Subcutaneous preadipocyte (primary cell): Measurements from ENCODE around the gene TMEM44. TPM values are rescaled to one million over a fixed set of nuclear protein-coding genes. Genes with fewer than 3 reads are reported as not detected.

Experiments used
- small RNA-seq: library from RNA; depleted of rRNA; stranded (forward); fragments of <200 nt; gene quantifications from one replicate; pipeline ENCODE3, GENCODE V24; 2012
- total RNA-seq: library from RNA; depleted of rRNA; stranded (reverse); fragments of >200 nt; gene quantifications from 2 replicates; pipeline ENCODE4 v1.2.3, GENCODE V29; 2012

The TMEM44 gene, protein sequence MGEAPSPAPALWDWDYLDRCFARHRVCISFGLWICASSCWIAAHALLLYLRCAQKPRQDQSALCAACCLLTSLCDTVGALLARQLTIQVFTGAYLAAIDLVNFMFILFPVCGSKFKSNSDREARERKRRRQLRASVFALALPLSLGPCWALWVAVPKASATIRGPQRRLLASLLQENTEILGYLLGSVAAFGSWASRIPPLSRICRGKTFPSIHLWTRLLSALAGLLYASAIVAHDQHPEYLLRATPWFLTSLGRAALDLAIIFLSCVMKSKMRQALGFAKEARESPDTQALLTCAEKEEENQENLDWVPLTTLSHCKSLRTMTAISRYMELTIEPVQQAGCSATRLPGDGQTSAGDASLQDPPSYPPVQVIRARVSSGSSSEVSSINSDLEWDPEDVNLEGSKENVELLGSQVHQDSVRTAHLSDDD
- 8.1 and 20.3 TPM in 2 replicates for total RNA-seq

DNA sequence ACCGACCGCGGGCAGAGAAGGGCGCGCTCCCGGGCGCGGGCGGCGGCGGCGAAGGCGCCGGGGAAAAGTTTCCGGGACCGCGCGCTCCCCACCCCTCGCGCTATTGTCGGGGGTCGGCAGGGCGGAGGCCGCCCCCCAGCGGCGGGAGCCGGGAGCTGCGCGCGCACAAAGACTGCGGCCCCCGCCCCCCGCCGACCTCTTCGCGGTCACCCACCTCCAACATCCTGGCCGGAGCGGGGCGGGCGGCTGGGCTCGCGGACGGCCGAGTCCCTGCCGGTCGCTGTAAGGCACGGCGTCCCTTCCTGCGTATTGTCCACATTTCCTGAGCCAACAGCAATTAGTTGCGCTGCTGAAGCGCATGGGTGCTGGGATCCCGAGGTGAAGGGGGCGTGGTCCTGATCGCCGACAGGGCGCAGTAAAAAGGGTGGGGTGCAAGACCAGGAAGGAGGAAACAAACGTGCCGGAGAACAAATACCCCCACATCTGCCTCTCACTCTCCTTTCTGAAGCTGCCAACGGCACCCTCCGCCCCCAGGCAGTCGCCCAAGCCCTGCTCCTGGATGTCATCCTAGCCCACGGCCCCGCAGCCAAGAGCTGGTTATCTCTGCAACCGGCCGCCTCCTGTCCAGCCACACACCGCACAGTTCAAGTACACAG, at the start of gene TMEM44:
Gene TMEM44, minus strand, starts transcription at position 71 of the 656 bp plus-strand sequence. CDS start 204 bp downstream, outside the sequence.

DNA sequence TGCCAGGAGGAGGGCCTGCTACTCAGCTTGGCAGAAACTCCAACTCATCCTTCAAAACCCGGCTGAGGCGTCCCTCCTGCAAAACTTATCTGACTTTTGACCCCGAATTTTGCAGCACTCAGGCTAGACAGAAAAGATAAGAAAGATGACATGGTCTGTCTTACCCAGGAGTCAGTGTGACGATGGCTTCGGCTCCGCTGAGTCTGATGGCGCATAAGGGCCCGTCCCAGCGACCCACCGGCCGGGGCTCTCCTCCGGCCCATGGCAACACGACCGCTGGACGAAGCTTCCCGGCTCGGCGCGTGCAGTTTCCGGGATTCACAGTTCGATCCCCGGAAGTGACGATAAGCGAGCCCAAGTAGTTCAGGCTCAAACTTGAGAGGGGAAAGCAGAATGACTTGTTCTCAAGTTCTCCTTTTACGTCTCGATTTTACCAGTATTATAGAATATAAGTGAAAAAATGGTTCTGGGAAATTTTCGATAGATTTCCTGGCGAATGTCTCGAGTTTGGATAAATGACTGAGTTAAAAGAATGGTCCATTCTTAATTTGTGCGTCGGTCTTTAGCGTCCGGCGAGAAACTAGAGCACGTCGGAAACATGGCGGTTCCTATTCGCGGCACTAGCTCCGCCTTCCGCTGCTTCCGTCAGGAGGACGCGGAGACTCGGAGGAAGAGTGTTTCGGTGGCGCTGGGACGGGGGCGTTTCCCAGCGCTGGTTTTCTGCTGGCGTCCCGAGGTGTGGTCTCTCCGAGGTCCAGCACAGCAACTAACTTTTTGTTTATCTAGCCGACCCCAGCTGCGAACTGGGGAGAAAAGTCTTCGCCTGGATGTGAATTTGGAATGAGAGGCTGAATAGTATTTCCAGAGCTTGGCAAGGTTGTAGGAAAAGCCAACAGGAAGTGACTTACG, 38.9 kb upstream of the TMEM44 start, which contains the start of gene LSG1:
Gene LSG1, minus strand, starts transcription at position 292 of the 909 bp plus-strand sequence. Its CDS starts 29 bp downstream, at position 263.

Small RNA genes lying within 50 kb of the gene (small RNA-seq; reads per million reads assigned to genes)
- gene AC046143.2: not detected

Other genes starting within 250 kb of the TMEM44 start
- gene GP5, start 234.2 kb downstream of the TMEM44 start, total RNA-seq: under 0.01 TPM in 1 of 2 replicates, not detected in the other
- gene ATP13A3, start 146.4 kb downstream of the TMEM44 start, total RNA-seq: 188 and 285 TPM in 2 replicates
- 43.4 and 50.0 TPM in 2 replicates for gene LSG1, start 38.8 kb upstream of the TMEM44 start, total RNA-seq
- 7.3 and 10.2 TPM in 2 replicates for gene FAM43A, start 52.5 kb upstream of the TMEM44 start, total RNA-seq